ENCODE results near the gene AURKAIP1.

Gene AURKAIP1

DNA sequence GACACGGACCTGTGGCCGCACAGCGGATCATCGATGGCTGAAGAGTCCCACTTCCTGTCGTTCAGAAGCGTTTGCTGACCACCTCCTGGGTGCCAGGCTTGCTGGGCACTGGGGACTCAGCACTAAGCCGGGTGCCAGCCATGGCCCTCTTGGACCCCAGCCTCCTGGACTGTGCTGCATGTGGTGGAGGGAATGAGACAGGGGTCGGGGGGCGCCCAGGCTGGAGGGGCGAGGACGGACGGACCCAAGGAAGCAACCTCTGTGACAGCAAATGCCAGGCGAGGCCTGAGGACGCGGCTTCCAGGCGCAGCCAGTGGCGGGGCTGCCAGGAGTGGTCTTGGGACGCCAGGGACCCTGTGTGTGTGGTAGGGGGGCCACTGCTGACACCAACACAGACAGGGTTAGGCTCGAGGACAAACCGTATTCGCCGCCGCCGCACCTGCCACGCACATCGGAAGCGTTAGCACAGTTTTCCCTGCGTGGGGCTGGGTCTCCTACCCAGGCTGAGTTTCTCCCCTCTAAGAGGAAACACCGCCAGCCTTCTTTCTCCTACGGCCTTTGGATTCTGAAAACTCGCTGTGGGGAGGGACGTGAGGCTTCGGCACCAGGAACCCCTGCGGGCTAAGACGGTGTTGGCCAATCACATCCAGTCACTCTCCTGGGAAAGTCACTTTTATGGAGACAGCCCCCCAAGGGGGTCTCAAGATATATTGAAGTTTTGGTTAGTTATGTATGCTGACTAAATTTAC lies 13.6 kb downstream of the AURKAIP1 start:
- Histone ChIP-seq H3K4me3 (ENCODE audit: low read length) (no peak overlapping the region), H3K9ac (ENCODE audit: low read length) (no peak overlapping the region), H3K4me1 (ENCODE audit: control insufficient read depth, insufficient read depth, low read length) (peaks cover 22% of the 10 kb centered on the region), H3K36me3 (ENCODE audit: control insufficient read depth, insufficient read depth, low read length) (no peaks in the 10 kb centered on the region), H3K9me3 (ENCODE audit: control insufficient read depth, low read length) (no peaks in the 10 kb centered on the region), H3K27me3 (ENCODE audit: control insufficient read depth, insufficient read depth, low read length) (peaks cover 38% of the 10 kb centered on the region)

DNA sequence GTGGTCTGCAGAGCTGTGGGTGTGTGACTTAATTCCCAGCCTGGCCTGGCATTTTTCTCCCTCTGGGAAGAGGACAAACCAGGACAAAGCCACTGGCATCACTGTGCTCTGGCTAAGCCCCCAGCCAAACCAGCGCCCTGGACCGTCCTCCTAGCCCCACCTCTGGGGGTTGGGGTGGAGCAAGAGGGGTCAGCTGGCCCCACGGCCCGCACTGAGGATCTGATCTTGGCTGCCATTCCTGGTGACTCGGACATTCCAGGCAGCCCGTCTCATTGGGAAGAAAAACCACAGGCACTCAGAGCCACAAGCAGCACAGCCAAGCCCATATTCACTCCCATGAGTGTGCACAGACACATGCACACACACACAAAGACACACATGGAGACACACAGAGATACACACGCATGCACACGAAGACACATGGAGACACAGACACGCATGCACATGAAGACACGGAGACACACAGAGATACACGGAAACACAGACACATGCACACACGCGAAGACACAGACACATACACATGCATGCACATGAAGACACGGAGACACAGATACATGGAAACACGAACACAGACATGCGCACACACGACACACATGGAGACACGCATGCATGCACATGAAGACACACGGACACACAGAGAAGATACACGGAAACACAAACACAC lies 14.4 kb downstream of the AURKAIP1 start:
- H3K4me1 ChIP-seq (ENCODE audit: control insufficient read depth, insufficient read depth, low read length), result peaks cover 27% of the 10 kb centered on the region
- no peak overlapping the region for H3K9ac ChIP-seq (ENCODE audit: low read length)
- no peak overlapping the region for H3K4me3 ChIP-seq (ENCODE audit: low read length)
- H3K36me3 ChIP-seq (ENCODE audit: control insufficient read depth, insufficient read depth, low read length), result no peaks in the 10 kb centered on the region
- peaks cover 38% of the 10 kb centered on the region for H3K27me3 ChIP-seq (ENCODE audit: control insufficient read depth, insufficient read depth, low read length)
- no peaks in the 10 kb centered on the region for H3K9me3 ChIP-seq (ENCODE audit: control insufficient read depth, low read length)

DNA sequence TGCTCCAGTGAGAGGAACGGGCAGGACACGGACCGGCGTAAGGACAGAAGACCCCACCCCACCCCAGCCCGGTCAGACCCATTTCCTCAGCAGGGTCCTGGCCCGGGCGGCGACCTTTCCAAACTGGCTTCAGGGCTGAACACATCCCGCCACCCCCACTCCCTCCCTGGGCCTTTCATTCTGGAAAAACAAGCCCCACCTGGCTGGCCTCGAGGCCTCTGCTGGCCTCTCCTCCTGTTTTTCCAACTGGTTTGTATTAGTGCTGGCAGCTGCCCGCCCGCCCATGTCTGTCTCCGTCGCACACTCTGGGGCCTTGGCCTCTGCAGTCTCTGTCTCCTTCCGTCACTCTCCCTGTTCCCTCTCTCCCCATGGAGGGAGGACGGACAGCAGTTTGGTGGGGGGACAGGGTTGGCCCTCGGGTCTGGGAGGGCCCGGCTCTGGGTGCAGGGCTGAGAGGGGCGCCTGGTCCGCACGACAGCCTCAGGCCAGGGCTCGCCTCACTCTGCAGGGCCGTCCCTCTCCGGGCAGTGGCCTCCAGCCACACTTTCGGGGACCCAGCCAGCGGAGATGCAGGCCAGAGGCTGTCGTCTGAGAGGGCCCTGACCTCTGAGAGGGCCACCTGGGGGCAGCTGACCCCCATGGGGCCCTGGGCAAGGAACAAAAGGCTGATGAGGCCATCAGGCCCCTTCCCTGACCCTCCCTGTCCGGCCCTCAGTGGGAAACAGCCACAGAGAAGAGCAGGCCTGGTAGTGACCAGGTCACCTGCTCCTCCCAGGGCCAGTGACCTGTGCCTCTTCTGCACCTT lies 15.1 kb downstream of the AURKAIP1 start:
- Histone ChIP-seq H3K9ac (ENCODE audit: low read length) (no peak overlapping the region), H3K36me3 (ENCODE audit: control insufficient read depth, insufficient read depth, low read length) (no peaks in the 10 kb centered on the region), H3K9me3 (ENCODE audit: control insufficient read depth, low read length) (no peaks in the 10 kb centered on the region), H3K4me1 (ENCODE audit: control insufficient read depth, insufficient read depth, low read length) (peaks cover 27% of the 10 kb centered on the region), H3K27me3 (ENCODE audit: control insufficient read depth, insufficient read depth, low read length) (peaks cover 39% of the 10 kb centered on the region), H3K4me3 (ENCODE audit: low read length) (no peak overlapping the region)

DNA sequence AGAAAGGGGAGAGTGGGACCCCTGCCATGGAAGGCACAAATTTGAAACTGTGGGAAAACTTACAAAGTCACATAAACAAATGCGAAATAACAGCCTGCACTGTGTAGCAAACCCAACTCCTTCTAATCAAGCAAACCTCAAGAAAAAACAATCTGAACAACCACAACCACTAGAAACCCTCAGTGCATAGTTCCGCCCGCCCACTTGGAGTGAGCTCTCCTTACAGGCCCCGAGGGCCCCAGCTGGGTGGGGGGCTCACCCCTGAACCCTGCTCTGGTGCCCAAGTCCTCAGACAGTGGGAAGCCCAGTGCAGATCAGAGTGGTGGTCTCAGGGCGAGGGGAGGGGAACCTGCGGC lies 15.7 kb downstream of the AURKAIP1 start:
- Histone ChIP-seq H3K27me3 (ENCODE audit: control insufficient read depth, insufficient read depth, low read length) (peaks cover 45% of the 10 kb centered on the region), H3K36me3 (ENCODE audit: control insufficient read depth, insufficient read depth, low read length) (no peaks in the 10 kb centered on the region), H3K9ac (ENCODE audit: low read length) (peak overlapping the region; percentile 22), H3K4me3 (ENCODE audit: low read length) (no peak overlapping the region), H3K4me1 (ENCODE audit: control insufficient read depth, insufficient read depth, low read length) (peaks cover 27% of the 10 kb centered on the region), H3K9me3 (ENCODE audit: control insufficient read depth, low read length) (no peaks in the 10 kb centered on the region)

DNA sequence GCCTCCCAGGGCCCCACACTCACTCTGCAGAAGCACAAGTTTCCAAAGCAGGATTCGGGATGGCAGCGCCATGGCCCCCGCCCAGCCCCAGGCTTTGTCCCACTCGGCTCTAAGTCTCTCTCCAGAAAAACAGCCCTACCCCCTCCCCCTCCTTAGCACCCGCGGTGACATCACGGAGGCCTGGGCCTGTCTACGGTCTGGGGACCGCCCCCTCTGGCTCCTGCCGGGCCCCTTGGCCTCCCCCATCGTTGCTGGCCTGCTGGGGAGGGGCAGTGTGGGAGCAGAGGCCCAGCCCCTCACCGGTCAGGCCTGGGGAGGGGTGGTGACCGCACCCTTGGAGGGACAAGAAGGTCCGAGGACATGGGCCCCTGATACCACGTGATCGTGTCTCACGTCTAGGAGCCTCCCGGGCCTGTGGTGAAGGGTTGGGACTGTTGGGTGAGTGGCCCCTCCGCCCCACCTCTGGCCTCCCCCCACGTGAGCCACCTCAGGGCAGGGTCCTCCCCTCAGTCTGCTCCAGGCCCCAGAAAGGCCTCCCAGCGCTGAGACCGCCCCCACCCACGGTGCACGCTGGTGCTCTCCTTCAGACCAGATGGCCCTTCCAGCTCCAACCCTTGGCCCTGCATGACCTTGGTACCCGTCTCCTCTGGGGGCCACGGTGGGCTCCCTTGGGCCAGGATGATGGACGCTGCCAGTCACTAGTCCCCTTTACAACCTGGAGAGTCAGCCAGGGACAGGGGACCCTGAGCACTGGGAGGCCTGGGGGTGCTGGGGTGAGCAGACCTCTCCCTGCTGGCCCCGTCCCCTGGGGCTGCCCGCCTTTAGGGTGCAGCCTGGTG lies 16.4 kb downstream of the AURKAIP1 start, which contains the start of gene MXRA8:
Gene MXRA8, minus strand, starts transcription at position 123 of the 839 bp plus-strand sequence. Its CDS starts 51 bp downstream, at position 72.
- H3K36me3 ChIP-seq (ENCODE audit: control insufficient read depth, insufficient read depth, low read length), result no peaks in the 10 kb centered on the region
- peaks cover 51% of the 10 kb centered on the region for H3K27me3 ChIP-seq (ENCODE audit: control insufficient read depth, insufficient read depth, low read length)
- no peak within 1 kb of the TSS for H3K4me3 ChIP-seq (ENCODE audit: low read length)
- peaks cover 27% of the 10 kb centered on the region for H3K4me1 ChIP-seq (ENCODE audit: control insufficient read depth, insufficient read depth, low read length)
- no peaks in the 10 kb centered on the region for H3K9me3 ChIP-seq (ENCODE audit: control insufficient read depth, low read length)
- peak within 1 kb of the TSS; percentile 66 for H3K9ac ChIP-seq (ENCODE audit: low read length)

DNA sequence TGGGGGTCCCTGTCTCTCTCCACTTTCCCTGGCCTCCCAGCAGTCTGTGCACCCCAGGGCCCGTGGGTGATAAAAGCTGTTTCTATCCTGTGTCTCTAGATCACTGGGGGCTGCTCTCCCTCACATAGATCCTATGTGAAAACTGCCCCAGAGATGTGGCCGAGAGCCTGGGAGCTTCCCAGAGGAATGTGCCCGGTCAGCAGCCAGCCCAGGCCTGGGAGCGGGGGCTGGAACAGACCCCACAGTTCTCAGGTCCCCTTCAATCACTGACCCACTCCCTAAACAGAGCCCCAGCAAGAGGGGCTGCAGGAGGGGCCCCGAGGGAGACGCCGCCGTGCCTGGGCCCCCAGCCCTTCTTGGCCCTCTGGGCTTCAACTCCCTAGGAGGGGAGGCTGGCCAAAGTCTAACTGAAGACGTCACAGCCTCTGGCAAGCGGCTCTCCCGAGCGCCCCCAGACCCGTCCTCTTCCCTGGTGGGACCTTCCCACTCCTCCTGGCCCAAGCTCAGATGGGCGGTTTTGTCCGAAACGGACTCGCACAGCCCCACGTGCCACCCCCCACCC lies 17.1 kb downstream of the AURKAIP1 start:
- Histone ChIP-seq H3K36me3 (ENCODE audit: control insufficient read depth, insufficient read depth, low read length) (no peaks in the 10 kb centered on the region), H3K9ac (ENCODE audit: low read length) (peak overlapping the region; percentile 66), H3K9me3 (ENCODE audit: control insufficient read depth, low read length) (no peaks in the 10 kb centered on the region), H3K4me1 (ENCODE audit: control insufficient read depth, insufficient read depth, low read length) (peaks cover 27% of the 10 kb centered on the region), H3K27me3 (ENCODE audit: control insufficient read depth, insufficient read depth, low read length) (peaks cover 58% of the 10 kb centered on the region), H3K4me3 (ENCODE audit: low read length) (no peak overlapping the region)

DNA sequence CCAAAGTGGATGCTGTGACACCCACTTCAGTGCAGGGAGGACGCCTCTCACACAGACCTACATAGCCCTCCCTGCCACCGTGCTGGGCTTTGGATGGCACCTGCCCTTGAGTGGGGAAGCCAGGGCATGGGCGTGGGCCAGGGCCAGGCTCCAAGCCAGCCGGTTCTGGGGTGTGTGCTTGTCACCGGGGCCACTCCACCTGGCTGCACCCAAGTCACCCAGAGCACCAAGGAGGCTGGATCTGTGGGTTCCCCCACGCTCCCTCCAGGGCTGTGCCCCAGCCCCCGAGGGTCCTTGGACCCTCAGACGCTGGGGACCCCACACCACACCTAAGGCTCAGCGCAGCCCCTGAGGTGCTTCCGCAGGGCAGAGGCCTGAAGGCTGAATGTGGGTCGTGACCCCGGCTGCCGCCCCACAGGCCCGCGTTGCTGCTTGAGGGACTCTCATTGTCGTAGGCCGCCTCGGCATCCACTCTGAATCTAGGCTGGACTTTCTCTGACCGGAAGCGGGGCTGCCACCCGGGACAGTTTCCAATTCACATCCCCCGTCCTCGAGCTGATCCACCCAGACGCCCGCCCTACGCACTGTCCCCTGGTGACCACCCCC lies 18.1 kb downstream of the AURKAIP1 start:
- Histone ChIP-seq H3K27me3 (ENCODE audit: control insufficient read depth, insufficient read depth, low read length) (peaks cover 68% of the 10 kb centered on the region), H3K9me3 (ENCODE audit: control insufficient read depth, low read length) (no peaks in the 10 kb centered on the region), H3K9ac (ENCODE audit: low read length) (peak overlapping the region; percentile 66), H3K4me1 (ENCODE audit: control insufficient read depth, insufficient read depth, low read length) (peaks cover 28% of the 10 kb centered on the region), H3K36me3 (ENCODE audit: control insufficient read depth, insufficient read depth, low read length) (no peaks in the 10 kb centered on the region), H3K4me3 (ENCODE audit: low read length) (no peak overlapping the region)

DNA sequence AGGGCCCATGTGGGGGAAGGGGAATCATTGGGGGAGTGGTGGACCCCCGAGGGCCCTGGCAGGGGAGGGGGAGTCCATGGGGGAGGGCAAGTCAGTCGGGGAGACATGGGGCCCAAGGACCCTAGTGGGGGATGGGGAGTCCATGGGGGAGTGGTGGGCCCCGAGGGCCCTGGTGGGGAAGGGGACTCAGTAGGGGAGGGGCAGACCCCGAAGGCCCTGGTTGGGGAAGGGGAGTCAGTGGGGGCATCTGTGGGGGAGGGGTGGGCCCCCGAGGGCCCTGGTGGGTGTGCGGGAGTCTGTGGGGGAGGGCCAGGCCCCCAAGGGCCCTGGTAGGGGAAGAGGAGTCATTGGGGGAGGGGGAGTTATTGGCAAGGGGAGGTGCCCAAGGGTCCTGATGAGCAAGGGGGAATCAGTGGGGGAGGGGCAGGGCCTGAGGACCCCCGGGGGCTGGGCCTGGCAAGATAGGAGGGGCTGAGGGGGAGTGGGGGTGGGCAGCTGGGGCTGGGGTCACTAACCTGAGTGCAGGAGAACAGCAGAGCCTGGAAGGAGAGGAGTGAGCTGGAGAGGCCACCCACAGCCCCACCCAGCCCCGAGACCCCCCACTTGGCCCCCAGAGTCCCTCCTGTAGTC lies 18.7 kb downstream of the AURKAIP1 start:
- peaks cover 34% of the 10 kb centered on the region for H3K4me1 ChIP-seq (ENCODE audit: control insufficient read depth, insufficient read depth, low read length)
- H3K27me3 ChIP-seq (ENCODE audit: control insufficient read depth, insufficient read depth, low read length), result peaks cover 71% of the 10 kb centered on the region
- no peaks in the 10 kb centered on the region for H3K36me3 ChIP-seq (ENCODE audit: control insufficient read depth, insufficient read depth, low read length)
- no peaks in the 10 kb centered on the region for H3K9me3 ChIP-seq (ENCODE audit: control insufficient read depth, low read length)
- H3K9ac ChIP-seq (ENCODE audit: low read length), result no peak overlapping the region
- no peak overlapping the region for H3K4me3 ChIP-seq (ENCODE audit: low read length)

DNA sequence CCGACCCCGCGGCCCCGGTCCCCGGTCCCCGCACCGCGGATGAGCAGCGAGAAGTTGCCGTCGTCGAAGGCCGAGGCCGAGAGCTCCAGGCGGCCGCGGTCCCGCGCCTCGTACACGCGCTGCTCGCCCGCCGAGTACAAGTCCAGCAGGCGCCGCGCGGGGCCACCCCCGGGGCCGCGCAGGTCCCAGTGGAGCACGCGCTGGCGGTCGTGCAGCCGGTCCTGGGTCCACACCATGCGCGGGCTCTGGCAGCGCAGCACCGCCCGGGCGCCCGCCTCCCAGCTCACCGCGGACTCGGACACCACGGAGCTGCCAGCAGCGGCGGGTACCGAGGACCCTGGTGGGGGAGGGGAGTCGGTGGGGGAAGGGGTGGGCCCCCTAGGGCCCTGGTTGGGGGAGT lies 19.6 kb downstream of the AURKAIP1 start:
- peaks cover 34% of the 10 kb centered on the region for H3K4me1 ChIP-seq (ENCODE audit: control insufficient read depth, insufficient read depth, low read length)
- H3K27me3 ChIP-seq (ENCODE audit: control insufficient read depth, insufficient read depth, low read length), result peaks cover 65% of the 10 kb centered on the region
- no peak overlapping the region for H3K4me3 ChIP-seq (ENCODE audit: low read length)
- H3K9ac ChIP-seq (ENCODE audit: low read length), result no peak overlapping the region
- no peaks in the 10 kb centered on the region for H3K9me3 ChIP-seq (ENCODE audit: control insufficient read depth, low read length)
- H3K36me3 ChIP-seq (ENCODE audit: control insufficient read depth, insufficient read depth, low read length), result no peaks in the 10 kb centered on the region

DNA sequence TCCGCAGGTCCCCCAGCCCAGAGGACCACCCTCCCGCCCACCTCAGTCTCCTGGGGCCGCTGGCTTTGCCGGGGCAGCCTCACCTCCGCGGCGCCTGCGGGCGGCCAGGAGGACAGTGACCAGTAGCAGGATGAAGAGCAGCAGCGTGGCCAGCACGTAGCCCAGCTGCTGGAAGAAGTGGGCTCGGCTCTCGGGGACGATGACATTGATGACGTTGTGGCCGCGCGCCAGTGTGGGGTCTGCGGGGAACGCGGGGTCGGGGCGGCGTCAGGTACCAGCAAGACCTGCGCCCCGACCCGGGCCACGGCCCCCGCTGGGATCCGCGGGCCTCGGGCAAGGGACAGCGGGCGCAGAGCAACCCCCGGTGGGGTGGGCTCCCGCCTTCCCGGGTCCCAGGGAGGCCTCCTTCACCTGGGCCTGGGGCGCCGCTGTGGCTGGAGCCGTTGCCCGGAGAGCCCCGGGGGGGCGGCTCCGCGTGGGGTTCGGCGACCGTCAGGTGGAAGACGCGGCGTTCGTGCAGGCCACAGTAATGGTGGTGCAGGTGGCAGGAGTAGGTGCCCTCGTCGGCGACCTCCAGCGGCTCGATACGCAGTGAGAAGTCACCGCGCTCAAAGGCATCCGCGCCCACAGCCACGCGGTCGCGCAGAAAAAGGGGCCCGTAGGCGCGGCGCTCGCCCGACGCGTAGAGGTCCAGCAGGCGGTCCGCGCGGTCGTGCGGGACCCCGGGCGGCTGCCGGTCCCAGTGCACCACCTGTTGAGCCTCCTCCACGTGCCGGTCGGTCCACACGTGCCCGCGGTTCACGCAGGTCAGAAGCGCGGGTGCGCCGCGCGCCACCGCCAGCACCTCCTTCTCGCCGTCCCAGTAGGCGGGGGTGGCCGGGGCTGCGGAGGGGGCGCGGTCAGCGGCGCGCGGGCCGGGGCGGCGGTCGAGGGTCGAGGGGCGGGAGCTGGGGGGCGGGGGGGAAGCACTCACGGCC lies 20.4 kb downstream of the AURKAIP1 start:
- H3K4me1 ChIP-seq (ENCODE audit: control insufficient read depth, insufficient read depth, low read length), result peaks cover 32% of the 10 kb centered on the region
- H3K27me3 ChIP-seq (ENCODE audit: control insufficient read depth, insufficient read depth, low read length), result peaks cover 60% of the 10 kb centered on the region
- no peaks in the 10 kb centered on the region for H3K36me3 ChIP-seq (ENCODE audit: control insufficient read depth, insufficient read depth, low read length)
- H3K9me3 ChIP-seq (ENCODE audit: control insufficient read depth, low read length), result no peaks in the 10 kb centered on the region
- no peak overlapping the region for H3K4me3 ChIP-seq (ENCODE audit: low read length)
- no peak overlapping the region for H3K9ac ChIP-seq (ENCODE audit: low read length)
